NCI-H510A (cell line): ENCODE measurements around the gene CNIH3.

Experiments used
- DNase-seq: peaks from one replicate; lab custom pipeline; 2025; lab: John Stamatoyannopoulos, UW

The CNIH3 gene

DNA sequence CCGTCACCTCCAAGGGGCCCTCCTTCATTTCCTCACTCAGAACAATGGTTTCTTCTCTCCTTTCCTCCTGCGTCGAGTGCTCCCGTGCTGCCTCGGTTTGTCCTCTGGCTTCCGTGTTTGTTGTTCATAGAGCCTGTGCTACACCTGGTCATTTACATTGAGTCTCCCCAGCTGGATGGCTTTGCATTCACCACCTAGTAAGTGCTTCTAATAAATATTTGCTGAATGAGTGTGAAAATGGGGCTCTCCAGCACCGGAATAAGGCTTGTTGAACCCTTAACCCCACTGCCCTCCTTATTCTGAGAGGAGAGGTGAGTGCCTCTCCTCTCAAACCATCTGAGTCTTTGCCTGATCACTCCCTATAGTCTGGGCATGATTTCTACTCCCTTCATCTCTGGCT lies 104.9 kb downstream of the CNIH3 start:
- DNase-seq = no peak

DNA sequence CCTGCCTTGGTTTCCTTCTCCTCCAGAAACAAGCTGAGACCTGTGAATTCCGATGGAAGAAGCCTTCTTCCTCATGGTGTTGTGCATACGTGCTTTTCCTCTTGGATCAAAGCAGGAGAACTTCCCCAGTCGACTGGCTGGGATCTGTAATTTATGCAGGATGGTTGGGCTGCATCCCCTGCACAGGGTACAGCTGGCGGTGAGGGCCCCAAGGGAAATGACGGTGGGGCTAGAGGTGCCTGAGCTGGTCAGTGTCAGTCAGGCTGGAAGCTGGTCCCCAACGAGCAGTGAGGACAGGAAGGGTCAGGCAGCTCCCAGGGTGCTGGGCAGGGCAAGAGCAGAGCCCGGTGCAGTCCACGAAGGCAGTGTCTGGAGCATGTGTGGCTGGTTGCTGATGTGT lies 106.7 kb downstream of the CNIH3 start:
- no peak for DNase-seq

GRCh38 chr1:224724566-224724965 lies 108.4 kb downstream of the CNIH3 start:
- no peak for DNase-seq

DNA sequence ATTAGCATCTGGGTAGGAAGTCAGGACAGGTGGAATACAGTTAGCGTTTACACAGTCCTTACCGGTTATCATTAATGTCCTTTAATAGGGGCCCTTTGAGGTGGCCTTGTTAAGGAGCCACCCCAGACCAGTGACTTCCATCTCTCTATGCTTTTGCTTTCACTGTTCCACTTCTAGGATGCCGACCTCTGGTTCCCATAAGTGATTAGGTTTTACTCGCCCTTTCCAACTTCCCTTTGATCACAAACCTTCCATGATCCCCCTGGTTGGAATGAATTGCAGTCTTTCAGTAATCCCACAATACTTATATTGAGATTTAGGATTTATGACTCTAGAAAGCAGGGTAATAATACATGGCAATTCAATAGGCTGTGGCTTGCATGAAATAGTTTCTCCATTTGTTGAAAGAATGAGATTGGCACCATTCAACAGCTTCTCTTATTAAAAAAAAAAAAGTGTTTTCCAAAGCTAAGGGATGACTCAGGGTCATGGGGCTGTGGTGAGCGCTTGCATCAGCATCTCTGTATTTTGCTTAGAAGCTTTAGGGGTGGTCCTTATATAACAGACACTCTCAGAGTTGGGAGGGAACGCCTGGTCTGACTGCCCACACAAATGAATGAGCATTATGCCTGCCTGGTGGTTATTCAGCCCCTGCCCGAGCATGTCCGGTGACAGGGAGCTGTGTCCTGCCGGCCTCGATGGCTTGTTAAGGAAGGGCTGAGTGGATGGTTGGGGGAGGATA lies 110.5 kb downstream of the CNIH3 start:
- no peak for DNase-seq

GRCh38 chr1:224727351-224728289 lies 111.5 kb downstream of the CNIH3 start:
- DNase-seq = no peak

- no peak for DNase-seq
These were observed 114.4 kb downstream of the CNIH3 start for GRCh38 chr1:224730540-224730939.

GRCh38 chr1:224730965-224731364 lies 114.8 kb downstream of the CNIH3 start:
- DNase-seq = no peak

GRCh38 chr1:224731633-224732032 lies 115.5 kb downstream of the CNIH3 start:
- DNase-seq = no peak

- no peak for DNase-seq
These were observed 116.4 kb downstream of the CNIH3 start for GRCh38 chr1:224732377-224733026.

DNA sequence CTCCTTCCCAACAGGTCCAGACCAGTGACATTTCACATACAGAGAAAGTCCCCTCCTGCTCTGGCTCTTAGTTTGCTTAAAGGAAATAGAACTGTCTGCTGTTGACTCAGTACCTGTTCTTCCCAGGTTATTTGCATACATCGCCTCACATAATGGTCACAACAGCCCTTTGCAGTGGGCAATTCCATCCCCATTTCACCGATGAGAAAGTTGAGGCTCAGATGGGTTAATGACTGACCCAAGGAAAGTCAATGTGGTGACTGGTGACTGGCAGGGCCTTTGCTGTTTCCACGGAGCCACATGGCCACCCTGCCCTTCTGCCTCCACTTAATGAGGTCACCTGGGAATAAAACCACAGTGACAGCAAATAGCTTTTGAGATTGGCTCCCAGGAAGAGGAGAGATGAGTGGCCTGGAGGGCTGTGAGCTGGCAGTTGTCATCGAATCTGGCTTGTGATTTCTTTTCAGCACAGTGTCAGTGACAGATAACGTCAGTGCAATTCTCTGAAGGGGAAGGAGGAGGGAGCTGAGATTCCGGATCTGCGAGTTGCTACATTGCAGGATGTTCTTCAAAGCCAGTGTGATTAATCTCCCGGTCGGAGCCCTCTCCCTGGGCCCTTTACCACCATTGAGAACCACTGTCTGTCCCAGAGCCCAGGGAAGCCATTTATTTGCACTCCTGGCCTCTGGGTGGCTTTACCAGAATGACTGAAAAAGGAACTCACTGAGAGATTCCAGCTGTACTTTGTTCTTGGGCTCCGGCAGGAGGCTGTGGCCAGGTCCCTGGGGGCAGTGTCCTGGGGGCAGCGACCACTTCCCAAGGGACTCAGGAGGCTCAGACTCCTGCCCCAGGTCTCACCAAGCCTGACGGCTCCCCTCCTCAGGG lies 117.2 kb downstream of the CNIH3 start:
- peak; percentile 65 for DNase-seq

- DNase-seq = no peak
These were observed 118.3 kb downstream of the CNIH3 start for GRCh38 chr1:224734261-224734935.

DNA sequence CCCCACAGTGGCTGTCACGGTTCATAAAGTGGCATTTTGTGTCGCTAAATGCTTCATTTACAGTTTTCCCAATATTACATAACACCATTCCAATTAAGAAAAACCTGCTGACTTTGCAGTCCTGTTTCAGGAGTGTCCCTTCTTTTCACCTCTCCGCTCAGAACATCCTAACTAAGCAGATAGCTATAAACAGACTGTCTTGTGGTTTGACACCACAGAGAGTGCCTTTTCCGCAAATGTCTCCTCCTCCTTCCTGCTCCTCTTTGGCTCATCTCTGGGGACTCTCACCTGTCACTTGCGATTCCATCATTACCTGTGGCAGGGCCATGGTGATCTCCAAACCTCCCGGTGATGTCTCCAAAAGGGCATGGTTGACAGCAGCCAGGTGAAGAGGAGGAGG lies 119.0 kb downstream of the CNIH3 start:
- no peak for DNase-seq

GRCh38 chr1:224736619-224737352 lies 120.7 kb downstream of the CNIH3 start:
- no peak for DNase-seq

DNA sequence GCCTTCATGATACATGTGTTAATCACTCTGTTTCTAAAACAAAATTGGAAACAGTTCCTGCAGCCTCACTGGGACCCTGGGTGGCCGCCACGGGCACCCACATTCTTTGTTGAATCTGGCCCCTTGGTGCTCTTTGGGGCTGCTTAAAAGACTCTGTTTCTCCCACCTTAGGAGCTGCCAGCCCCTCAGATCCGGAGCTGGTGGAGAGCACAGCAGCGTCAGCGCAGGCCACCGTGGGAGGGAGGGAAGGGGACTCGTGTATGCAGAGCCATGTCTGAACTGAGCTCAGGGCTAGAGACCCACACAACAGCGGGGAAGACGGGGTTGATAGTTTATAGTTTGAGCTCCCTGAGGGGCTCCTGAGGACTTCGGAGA lies 121.2 kb downstream of the CNIH3 start:
- no peak for DNase-seq

DNA sequence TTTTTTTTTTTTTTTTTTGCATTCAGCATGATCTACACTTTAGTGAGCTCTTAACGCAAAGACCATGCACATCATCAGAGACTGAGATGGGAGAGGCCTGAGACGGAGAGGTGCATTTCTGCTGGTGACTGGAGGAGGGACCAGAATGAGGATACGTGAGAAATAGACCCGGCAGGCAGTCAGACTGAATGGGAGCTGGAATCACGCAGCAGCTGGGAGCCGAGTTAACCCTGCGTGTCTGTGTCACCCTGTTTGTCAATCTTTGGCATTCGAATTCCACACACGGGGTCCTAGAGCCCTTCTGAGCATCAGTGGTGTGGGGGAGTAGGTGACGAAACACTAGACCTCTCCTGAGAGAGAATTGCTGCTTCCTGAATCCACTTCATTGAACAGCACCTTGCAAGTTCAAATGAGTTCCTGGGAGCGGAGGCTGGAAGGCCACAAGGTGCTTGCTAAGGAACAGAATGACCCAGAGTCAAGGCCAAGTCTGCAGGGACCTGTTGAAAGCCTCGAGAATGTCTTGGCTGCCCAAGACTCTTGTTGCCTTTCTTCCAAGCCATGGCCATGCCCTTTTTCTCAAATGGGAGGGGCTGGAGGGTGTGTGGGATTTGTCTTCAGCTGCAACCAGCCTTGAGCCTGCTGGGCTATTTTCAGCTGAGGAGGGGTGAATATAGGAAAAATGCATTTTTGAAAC lies 123.3 kb downstream of the CNIH3 start:
- no peak for DNase-seq

DNA sequence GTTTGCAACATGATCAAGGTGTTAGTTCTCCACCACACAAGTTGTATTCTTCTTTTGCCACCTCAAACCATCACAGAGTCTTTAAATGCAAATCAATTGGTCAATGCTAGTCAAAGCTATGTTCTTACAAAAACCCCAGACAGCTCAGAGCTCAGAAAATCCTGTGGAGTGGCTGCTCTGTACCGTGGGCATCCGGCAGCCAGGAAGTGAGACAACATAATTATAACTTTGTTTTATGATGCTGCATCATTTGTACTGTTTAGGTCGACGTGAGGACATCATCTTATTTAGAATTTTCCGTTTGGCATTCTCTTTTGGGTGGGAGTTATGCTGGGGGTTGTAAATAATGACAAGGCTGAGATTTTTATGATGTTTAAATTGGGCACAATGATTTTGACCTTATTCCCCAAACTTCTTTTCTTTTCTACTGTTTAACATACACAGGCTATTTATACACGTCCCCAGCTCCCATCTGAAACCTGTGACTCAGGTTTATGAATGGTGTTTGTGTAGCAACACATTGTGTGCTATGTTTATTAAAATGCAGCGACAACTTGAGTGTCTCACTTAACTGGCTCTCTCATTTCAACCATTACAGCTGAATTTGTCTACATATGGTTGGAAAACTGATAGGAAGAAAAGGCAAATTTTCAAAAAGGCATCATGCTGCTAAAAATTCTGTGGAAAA lies 124.0 kb downstream of the CNIH3 start:
- DNase-seq = no peak

DNA sequence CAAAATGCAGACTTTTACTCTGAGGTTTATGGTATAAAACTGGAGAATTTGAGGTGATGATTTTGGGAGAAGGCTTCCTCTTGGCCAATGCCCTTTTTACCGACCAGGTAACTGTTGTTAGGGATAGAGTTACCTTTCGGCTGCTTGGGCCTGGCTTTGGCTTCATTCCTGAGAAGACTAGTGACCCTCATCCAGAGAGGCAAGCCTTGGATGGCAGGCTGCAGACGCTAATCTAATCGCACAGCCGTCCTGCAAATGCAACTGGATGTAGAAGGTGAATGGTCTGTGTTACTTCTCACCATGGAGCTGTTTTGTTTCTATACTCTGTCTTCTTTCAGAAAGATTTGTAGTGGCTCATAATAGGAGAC lies 124.6 kb downstream of the CNIH3 start:
- DNase-seq = no peak

DNA sequence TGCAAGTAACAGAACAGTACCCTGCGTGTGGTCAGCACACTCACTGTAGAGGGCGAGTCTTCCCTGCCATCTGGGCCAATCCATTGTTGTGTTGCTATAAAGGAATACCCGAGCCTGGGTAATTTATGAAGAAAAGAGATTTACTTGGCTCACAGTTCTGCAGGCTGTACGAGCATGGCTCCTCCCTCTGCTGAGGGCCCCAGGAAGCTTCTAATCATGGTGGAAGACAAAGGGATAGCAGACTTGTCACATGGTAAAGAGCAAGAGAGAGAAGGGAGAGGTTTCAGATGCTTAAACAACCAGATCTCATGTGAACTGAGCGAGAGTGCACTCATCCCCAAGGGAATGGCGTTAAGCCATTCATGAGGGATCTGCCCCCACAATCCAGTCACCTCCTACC lies 126.2 kb downstream of the CNIH3 start:
- no peak for DNase-seq

DNA sequence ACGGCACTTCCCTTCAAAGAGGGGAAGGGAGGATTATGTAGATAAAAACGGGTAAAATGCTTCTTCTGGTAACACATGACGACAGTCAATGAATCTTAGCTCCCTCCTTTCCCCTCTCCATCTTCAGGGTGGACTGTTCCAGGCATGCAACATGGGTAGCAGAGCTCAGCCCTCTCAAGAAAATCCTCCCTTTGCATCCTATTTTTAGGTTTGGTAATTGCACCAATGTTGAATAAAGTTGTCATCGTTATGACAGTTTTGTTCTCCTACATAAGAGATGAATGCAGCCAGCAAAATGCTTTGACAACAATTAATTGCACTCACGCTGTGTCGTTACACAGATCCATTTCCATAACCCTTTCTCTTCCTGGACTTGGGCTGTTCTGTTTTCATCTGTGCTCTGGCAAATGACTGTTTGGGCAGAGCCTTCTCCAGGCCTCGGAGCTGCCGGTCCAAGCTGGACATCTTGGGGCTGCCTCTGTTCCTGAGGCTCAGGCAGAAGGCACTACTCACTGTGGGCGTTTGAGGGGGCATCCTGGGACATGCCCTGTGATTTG lies 127.6 kb downstream of the CNIH3 start:
- no peak for DNase-seq
